Activated naive CD4-positive, alpha-beta T cell treated with anti-CD3 and anti-CD28 coated beads for 36 hours (primary cell): ENCODE results near the gene TENT4A. TPM values are rescaled to one million over a fixed set of nuclear protein-coding genes. Genes with fewer than 3 reads are reported as not detected.

Experiments
- CTCF ChIA-PET: fragments of 350-600 bp; sonication (Branson Sonifier 250); formaldehyde crosslinking; loops from one replicate; lab custom pipeline; 2021; ENCODE audit warnings: antibody characterized with exemption; lab: Charles Lee
- DNase-seq: peaks from one replicate; pipeline ENCODE4 v3.0.0-alpha.2; 2020
- H3K27ac Mint-ChIP-seq: one replicate; pipeline ENCODE4 v1.8.0; 2021; ENCODE audit warnings: mild to moderate bottlenecking, mixed read lengths
- H3K27me3 Mint-ChIP-seq: one replicate; pipeline ENCODE4 v1.8.0; 2021; ENCODE audit warnings: low read depth, mixed read lengths
- H3K36me3 Mint-ChIP-seq: one replicate; pipeline ENCODE4 v1.8.0; 2021; ENCODE audit warnings: low read depth, mixed read lengths
- H3K4me1 Mint-ChIP-seq: one replicate; pipeline ENCODE4 v1.8.0; 2021; ENCODE audit warnings: low read depth, mixed read lengths
- H3K4me3 Mint-ChIP-seq: one replicate; pipeline ENCODE4 v1.8.0; 2021; ENCODE audit warnings: mild to moderate bottlenecking, moderate library complexity, mixed read lengths
- H3K9me3 Mint-ChIP-seq: one replicate; pipeline ENCODE4 v1.8.0; 2021; ENCODE audit warnings: mixed read lengths
- intact Hi-C: fragments of 100-400 bp; cut with micrococcal nuclease; formaldehyde crosslinking; loops from one replicate; pipeline ENCODE4 v1.15.1; 2023
- total RNA-seq, 2 experiments: library from RNA; stranded (reverse); gene quantifications; one replicate each; pipeline ENCODE4 v1.2.3, GENCODE V29; 2021

TENT4A gene
- total RNA-seq, 2 experiments from 2014 or later = 30.0 to 30.2 TPM

- Mint-ChIP-seq H3K4me1 (no peaks in the 10 kb centered on the region), H3K4me3 (no peak overlapping the region), H3K36me3 (no peaks in the 10 kb centered on the region), H3K27ac (no peak overlapping the region), H3K27me3 (peaks cover 10% of the 10 kb centered on the region), H3K9me3 (no peaks in the 10 kb centered on the region)
- DNase-seq = no peak
- intact Hi-C loops = no loop called here
- CTCF ChIA-PET = no interaction called here
Measured at GRCh38 chr5:6786786-6787495, 73.7 kb downstream of the TENT4A start.

- H3K36me3 Mint-ChIP-seq = no peaks in the 10 kb centered on the region
- no peak for DNase-seq
- no peaks in the 10 kb centered on the region for H3K9me3 Mint-ChIP-seq
- no peak overlapping the region for H3K27ac Mint-ChIP-seq
- intact Hi-C loops = no loop called here
- CTCF ChIA-PET = no interaction called here
- no peak overlapping the region for H3K4me3 Mint-ChIP-seq
- peaks cover under 1% of the 10 kb centered on the region for H3K4me1 Mint-ChIP-seq
- peaks cover 10% of the 10 kb centered on the region for H3K27me3 Mint-ChIP-seq
Measured at GRCh38 chr5:6787941-6788340, 74.7 kb downstream of the TENT4A start.

DNA sequence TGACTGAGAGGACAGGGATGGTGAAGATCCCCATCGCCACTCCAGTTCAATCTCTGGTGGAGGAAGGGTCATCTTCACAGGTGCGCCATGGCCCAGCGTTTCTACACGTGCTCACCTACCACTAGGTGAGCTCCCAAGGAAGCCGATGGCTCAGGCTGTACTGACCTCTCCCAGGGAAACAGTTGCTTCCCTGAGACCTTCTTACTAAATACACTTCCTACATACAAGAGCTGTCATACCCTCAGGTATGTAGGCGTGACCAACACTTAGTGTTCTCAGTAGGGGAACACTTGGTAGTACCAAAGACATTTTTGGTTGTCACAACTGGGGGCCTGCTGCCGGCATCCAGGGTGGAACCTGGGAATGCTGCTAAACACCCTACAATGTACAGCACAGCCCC lies 75.2 kb downstream of the TENT4A start:
- CTCF ChIA-PET = no interaction called here
- Mint-ChIP-seq H3K9me3 (no peaks in the 10 kb centered on the region), H3K27me3 (peaks cover 10% of the 10 kb centered on the region)

GRCh38 chr5:6788956-6789649 lies 75.9 kb downstream of the TENT4A start:
- intact Hi-C loops = no loop called here
- Mint-ChIP-seq H3K4me3 (no peak overlapping the region), H3K4me1 (peaks cover 8% of the 10 kb centered on the region), H3K9me3 (no peaks in the 10 kb centered on the region), H3K27ac (no peak overlapping the region), H3K36me3 (no peaks in the 10 kb centered on the region), H3K27me3 (peaks cover 8% of the 10 kb centered on the region)
- no peak for DNase-seq
- CTCF ChIA-PET = interaction anchor here (0.6 kb wide), 1 partner anchor 9 kb away, joined by 3 read pairs; no protein-coding TSS in a partner anchor

More for the DNA sequence above, 75.2 kb downstream of the TENT4A start:
- Mint-ChIP-seq H3K36me3 (no peaks in the 10 kb centered on the region), H3K4me3 (no peak overlapping the region), H3K27ac (no peak overlapping the region), H3K4me1 (peaks cover 6% of the 10 kb centered on the region)
- no peak for DNase-seq
- intact Hi-C loops = no loop called here

DNA sequence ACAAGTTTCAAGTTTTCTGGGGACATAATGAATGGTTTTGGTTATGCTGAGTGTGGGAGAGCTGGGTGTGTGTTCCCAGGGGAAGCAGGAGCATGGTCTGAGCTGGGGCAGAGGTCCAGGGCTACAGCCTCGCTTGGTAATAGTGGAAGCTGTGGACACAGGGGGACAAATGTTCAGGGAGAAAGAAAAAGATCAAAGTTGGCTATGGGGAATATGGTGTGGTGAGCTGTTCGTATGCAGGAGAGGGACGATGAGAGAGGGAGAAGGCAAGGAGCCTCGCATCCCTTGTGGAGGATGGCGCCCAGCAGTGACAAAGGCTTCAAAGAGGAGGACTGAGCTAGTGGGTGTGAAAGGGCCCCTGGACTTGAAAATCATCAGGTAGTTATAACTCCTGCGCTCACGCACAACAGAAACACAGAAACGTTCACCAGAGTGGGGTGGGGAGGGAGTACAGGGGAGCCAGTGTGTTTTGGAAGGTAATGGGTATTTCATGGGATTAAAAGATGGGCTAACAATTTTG lies 77.2 kb downstream of the TENT4A start:
- H3K4me1 Mint-ChIP-seq = peaks cover 8% of the 10 kb centered on the region
- CTCF ChIA-PET = no interaction called here
- intact Hi-C loops = no loop called here
- H3K9me3 Mint-ChIP-seq = no peaks in the 10 kb centered on the region
- DNase-seq = no peak
- no peak overlapping the region for H3K4me3 Mint-ChIP-seq
- H3K27me3 Mint-ChIP-seq = peaks cover 4% of the 10 kb centered on the region
- no peak overlapping the region for H3K27ac Mint-ChIP-seq
- H3K36me3 Mint-ChIP-seq = no peaks in the 10 kb centered on the region

DNA sequence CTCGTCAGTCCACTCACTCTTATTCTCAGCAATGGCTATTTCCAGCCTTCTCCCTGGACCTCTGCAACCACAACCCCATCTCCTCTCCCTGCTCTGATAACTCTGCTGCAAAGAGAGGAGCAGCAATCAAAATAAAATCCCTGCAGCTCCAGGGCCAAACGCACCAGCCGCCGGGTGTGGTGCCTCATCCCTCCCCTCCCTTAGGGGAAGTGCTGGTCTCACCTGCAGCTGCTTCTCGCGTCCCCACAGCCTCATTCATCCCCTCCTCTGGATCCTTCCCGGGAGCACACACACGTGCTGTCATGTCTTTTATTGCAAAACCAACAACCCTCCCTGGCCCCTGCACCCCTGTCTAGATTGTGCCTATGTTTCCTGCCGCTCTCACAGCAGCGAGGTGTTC lies 77.8 kb downstream of the TENT4A start:
- CTCF ChIA-PET = no interaction called here
- no peak overlapping the region for H3K27ac Mint-ChIP-seq
- DNase-seq = no peak

GRCh38 chr5:6792376-6792775 lies 79.1 kb downstream of the TENT4A start:
- Mint-ChIP-seq H3K4me1 (peaks cover 8% of the 10 kb centered on the region), H3K9me3 (no peaks in the 10 kb centered on the region), H3K27ac (no peak overlapping the region), H3K36me3 (no peaks in the 10 kb centered on the region), H3K27me3 (peaks cover 6% of the 10 kb centered on the region), H3K4me3 (no peak overlapping the region)
- DNase-seq = no peak
- CTCF ChIA-PET = no interaction called here
- intact Hi-C loops = no loop called here

More for the DNA sequence above, 77.8 kb downstream of the TENT4A start:
- peaks cover 5% of the 10 kb centered on the region for H3K27me3 Mint-ChIP-seq
- peaks cover 8% of the 10 kb centered on the region for H3K4me1 Mint-ChIP-seq
- no peaks in the 10 kb centered on the region for H3K9me3 Mint-ChIP-seq
- no peak overlapping the region for H3K4me3 Mint-ChIP-seq
- no peaks in the 10 kb centered on the region for H3K36me3 Mint-ChIP-seq
- intact Hi-C loops = no loop called here

DNA sequence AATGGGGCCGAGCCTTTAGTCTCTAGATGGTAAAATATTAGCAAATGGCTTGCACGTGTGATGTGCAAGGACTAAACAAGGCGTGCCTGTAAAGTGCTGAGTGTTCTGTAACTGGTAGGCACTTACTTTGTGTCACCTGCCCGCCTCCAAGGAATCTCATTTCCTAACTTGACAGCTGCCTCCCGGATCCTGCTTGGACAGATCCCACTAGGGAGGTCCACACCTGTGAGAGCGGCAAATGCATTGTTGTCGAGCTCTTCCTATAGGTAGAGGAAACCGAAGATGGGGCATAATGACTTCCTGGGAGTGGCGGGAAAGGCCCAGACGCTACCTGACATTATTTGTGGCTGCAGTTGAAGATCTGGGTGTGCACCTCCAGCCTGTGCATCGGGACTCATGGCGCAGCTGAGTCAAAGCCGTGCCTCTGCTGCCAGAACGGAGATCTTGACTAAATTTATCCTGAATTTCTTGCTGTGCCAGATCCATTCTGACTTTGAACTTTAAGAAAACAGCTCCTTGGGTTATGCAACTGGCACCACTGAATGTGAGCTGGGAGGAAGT lies 79.8 kb downstream of the TENT4A start:
- H3K4me3 Mint-ChIP-seq = no peak overlapping the region

DNA sequence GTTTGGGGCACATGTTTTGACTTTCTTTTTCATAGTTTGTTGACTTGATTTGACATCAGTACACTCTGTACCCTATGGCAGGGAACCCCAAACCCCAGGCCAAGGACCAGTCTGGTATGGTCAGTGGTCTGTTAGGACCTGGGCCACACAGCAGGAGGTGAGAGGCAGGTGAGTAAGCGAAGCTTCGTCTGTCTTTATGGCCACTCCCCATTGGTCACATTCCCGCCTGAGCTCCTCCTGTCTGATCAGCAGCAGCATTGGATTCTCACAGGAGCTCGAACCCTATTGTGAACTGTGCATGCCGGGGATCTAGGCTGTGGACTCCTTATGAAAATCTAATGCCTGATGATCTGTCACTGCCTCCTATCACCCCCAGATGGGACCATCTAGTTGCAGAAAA lies 88.0 kb downstream of the TENT4A start:
- Mint-ChIP-seq H3K27me3 (peaks cover 7% of the 10 kb centered on the region), H3K27ac (no peak overlapping the region), H3K9me3 (no peaks in the 10 kb centered on the region), H3K4me1 (no peaks in the 10 kb centered on the region), H3K36me3 (peaks cover 1% of the 10 kb centered on the region), H3K4me3 (no peak overlapping the region)
- CTCF ChIA-PET = interaction anchor here (1.1 kb wide), 1 partner anchor 19 kb away, joined by 3 read pairs; no protein-coding TSS in a partner anchor
- intact Hi-C loops = no loop called here
- DNase-seq = no peak

More for the DNA sequence above, 79.8 kb downstream of the TENT4A start:
- peaks cover 9% of the 10 kb centered on the region for H3K27me3 Mint-ChIP-seq
- intact Hi-C loops = no loop called here
- H3K4me1 Mint-ChIP-seq = peaks cover 8% of the 10 kb centered on the region
- no peak for DNase-seq
- no peaks in the 10 kb centered on the region for H3K36me3 Mint-ChIP-seq
- CTCF ChIA-PET = interaction anchor here (1.2 kb wide), 1 partner anchor 9 kb away, joined by 4 read pairs; no protein-coding TSS in a partner anchor
- H3K27ac Mint-ChIP-seq = no peak overlapping the region
- no peaks in the 10 kb centered on the region for H3K9me3 Mint-ChIP-seq

- no peak overlapping the region for H3K4me3 Mint-ChIP-seq
- peaks cover 1% of the 10 kb centered on the region for H3K36me3 Mint-ChIP-seq
- CTCF ChIA-PET = no interaction called here
- peaks cover 3% of the 10 kb centered on the region for H3K9me3 Mint-ChIP-seq
- H3K27me3 Mint-ChIP-seq = peaks cover 8% of the 10 kb centered on the region
- intact Hi-C loops = no loop called here
- H3K27ac Mint-ChIP-seq = no peak overlapping the region
- H3K4me1 Mint-ChIP-seq = no peaks in the 10 kb centered on the region
- no peak for DNase-seq
Measured at GRCh38 chr5:6803981-6804550, 90.8 kb downstream of the TENT4A start.

DNA sequence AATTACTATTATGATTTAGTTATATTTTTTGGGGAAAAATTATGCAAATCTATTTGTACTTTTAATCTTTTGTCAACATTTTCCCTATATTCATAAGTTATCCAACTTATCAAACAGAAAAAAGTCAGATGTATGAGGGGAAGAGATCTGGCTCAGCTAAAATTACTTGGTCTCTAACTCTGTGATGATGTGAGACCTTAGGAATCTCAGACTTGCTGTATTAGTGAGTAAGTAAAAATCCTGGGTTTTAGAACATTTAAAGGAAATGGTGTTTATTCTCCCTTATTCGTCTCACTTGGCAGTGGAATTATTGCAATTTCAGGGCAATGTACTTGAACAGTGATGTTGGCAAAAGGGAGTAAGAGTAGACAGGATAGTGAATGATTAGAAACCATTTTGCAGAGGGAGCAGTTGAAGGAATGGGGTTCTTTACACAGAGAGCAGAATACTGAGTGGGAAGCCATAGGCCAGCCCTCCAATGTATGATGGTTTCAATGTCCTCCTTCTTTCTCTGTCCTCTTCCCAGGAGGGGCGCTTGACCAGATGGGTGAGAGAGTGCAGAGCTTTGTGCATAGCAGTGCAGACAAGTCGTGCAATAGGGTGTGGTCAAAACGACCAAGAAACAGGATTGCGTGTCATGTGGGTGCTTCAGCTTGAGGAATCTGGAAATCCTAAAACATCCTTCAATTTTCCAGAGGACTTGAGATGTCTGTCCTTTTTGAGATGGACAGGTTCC lies 91.7 kb downstream of the TENT4A start:
- CTCF ChIA-PET = no interaction called here
- intact Hi-C loops = no loop called here
- no peak overlapping the region for H3K27ac Mint-ChIP-seq
- no peak for DNase-seq
- no peak overlapping the region for H3K4me3 Mint-ChIP-seq
- H3K4me1 Mint-ChIP-seq = no peaks in the 10 kb centered on the region
- peaks cover 1% of the 10 kb centered on the region for H3K36me3 Mint-ChIP-seq
- H3K27me3 Mint-ChIP-seq = peaks cover 8% of the 10 kb centered on the region
- peaks cover 3% of the 10 kb centered on the region for H3K9me3 Mint-ChIP-seq

DNA sequence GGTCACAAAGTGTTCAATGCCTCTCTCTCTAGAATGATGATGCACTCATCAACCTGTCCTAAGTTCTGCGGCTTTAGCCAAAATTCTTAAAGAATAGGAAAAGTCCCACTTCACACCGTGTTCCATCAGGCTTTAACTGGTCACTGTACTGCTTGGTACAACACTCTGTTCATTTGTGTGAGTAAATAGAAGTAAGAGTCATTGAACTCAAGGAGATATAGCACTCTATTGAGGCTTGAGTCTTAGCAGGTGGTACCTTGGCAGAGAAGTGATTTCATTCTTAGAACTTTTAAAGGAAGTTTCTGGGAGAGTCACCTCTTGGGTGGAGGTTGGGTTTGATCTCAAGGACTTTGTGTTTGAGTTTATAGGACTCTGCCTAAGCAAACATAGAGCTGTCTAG lies 92.6 kb downstream of the TENT4A start:
- CTCF ChIA-PET = no interaction called here
- Mint-ChIP-seq H3K4me1 (no peaks in the 10 kb centered on the region), H3K27me3 (peaks cover 9% of the 10 kb centered on the region), H3K9me3 (peaks cover 3% of the 10 kb centered on the region), H3K36me3 (peaks cover 1% of the 10 kb centered on the region), H3K4me3 (no peak overlapping the region), H3K27ac (no peak overlapping the region)
- DNase-seq = no peak
- intact Hi-C loops = no loop called here
